Hematopoietic multipotent progenitor cell treated with erythropoietin and hydrocortisone succinate and interleukin-3 and kit ligand, for 6 days (in vitro differentiated cells): ENCODE measurements around the gene CBARP.

Experiments
- DNase-seq: peaks from one replicate; pipeline ENCODE4 v3.0.0-alpha.2; 2015

Gene CBARP

GRCh38 chr19:1238369-1239303 is 831 bp upstream of the CBARP start:
- no peak for DNase-seq

GRCh38 chr19:1237027-1237659 is 662 bp downstream of the CBARP start:
- DNase-seq: no peak

GRCh38 chr19:1236576-1236975 is 1.2 kb downstream of the CBARP start:
- DNase-seq: no peak

- DNase-seq: no peak
Measured at GRCh38 chr19:1235625-1236538, 1.9 kb downstream of the CBARP start.

- DNase-seq: no peak
Measured at GRCh38 chr19:1234955-1235380, 2.8 kb downstream of the CBARP start.

- no peak for DNase-seq
Measured at GRCh38 chr19:1234051-1234954, 3.5 kb downstream of the CBARP start.

- DNase-seq: no peak
Measured at GRCh38 chr19:1233115-1233667, 4.6 kb downstream of the CBARP start.

GRCh38 chr19:1232652-1233072 is 5.1 kb downstream of the CBARP start:
- DNase-seq: no peak

- peak; percentile 46 for DNase-seq
Measured at GRCh38 chr19:1231729-1232637, 5.8 kb downstream of the CBARP start.

- DNase-seq: no peak
Measured at GRCh38 chr19:1230783-1231489, 6.9 kb downstream of the CBARP start.

GRCh38 chr19:1229924-1230782 is 7.7 kb downstream of the CBARP start:
- no peak for DNase-seq

GRCh38 chr19:1229056-1229923 is 8.5 kb downstream of the CBARP start:
- no peak for DNase-seq

- DNase-seq: no peak
Measured at GRCh38 chr19:1228161-1228957, 9.4 kb downstream of the CBARP start.

- DNase-seq: no peak
Measured at GRCh38 chr19:1227304-1228054, 10.3 kb downstream of the CBARP start.

- no peak for DNase-seq
Measured at GRCh38 chr19:1226522-1227303, 11.1 kb downstream of the CBARP start.

- DNase-seq: no peak
Measured at GRCh38 chr19:1226227-1226518, 11.6 kb downstream of the CBARP start.
